ENCODE results near the gene PTPRT.

PTPRT gene

GRCh38 chr20:42603655-42604054 lies 586.1 kb downstream of the PTPRT start:
- TF ChIP-seq, protein P1, sequence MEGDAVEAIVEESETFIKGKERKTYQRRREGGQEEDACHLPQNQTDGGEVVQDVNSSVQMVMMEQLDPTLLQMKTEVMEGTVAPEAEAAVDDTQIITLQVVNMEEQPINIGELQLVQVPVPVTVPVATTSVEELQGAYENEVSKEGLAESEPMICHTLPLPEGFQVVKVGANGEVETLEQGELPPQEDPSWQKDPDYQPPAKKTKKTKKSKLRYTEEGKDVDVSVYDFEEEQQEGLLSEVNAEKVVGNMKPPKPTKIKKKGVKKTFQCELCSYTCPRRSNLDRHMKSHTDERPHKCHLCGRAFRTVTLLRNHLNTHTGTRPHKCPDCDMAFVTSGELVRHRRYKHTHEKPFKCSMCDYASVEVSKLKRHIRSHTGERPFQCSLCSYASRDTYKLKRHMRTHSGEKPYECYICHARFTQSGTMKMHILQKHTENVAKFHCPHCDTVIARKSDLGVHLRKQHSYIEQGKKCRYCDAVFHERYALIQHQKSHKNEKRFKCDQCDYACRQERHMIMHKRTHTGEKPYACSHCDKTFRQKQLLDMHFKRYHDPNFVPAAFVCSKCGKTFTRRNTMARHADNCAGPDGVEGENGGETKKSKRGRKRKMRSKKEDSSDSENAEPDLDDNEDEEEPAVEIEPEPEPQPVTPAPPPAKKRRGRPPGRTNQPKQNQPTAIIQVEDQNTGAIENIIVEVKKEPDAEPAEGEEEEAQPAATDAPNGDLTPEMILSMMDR (IDR thresholded peaks at IDR 0.05): no peak
- no peak overlapping the region for H3K27ac ChIP-seq
- H3K4me3 ChIP-seq: no peak overlapping the region
- DNase-seq (ENCODE audit: low spot score): no peak

DNA sequence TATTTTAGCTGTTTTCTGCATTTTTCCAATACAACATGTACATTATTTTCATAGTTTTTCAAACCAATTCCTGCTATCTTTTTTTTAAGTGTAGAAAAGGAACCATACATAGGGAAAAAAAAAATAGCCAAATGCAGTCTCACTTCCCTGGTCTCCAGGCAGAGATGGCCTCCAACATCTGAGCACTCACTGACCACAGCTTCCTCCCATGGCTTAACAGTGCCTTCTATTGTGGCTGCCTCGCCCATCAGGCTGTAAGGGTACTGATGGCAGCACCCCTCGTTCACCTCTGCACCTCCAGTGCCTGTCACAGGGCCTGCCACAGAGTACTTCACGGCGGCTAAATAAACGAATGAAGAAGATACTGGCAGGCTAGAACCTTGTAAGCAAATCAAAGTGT lies 591.1 kb downstream of the PTPRT start:
- Histone ChIP-seq H3K27ac (no peak overlapping the region), H3K4me3 (no peak overlapping the region)
- TF ChIP-seq, protein P1 (IDR thresholded peaks at IDR 0.05): no peak
- DNase-seq (ENCODE audit: low spot score): peak; percentile 47

- Histone ChIP-seq H3K27ac (no peak overlapping the region), H3K4me3 (no peak overlapping the region)
- no peak for DNase-seq (ENCODE audit: low spot score)
- TF ChIP-seq, protein P1 (IDR thresholded peaks at IDR 0.05): no peak
Observed at GRCh38 chr20:42595625-42596024, 594.1 kb downstream of the PTPRT start.

- Histone ChIP-seq H3K27ac (no peak overlapping the region), H3K4me3 (no peak overlapping the region)
- DNase-seq (ENCODE audit: low spot score): no peak
- TF ChIP-seq, protein P1 (IDR thresholded peaks at IDR 0.05): no peak
Observed at GRCh38 chr20:42594659-42595058, 595.0 kb downstream of the PTPRT start.

DNA sequence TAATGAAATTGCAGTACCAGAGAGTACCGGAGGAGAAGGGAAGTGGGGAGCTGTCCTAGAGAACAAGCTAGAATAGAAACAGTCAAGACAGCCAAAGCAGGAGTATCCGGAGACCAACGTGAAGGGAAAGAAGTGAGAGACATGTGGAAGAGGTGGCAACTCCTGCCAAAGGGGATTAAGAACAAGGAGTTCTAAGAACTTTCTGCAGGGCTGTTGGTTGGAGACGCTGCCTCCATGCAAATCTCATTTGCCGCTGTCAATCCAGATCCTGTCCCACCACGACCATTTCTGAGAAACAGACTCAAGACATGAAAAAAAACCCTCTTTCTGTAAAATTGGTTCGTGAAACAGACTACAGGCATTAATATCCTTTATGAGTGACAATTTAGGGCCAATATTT lies 595.7 kb downstream of the PTPRT start:
- TF ChIP-seq, protein P1 (IDR thresholded peaks at IDR 0.05): no peak
- DNase-seq (ENCODE audit: low spot score): no peak
- no peak overlapping the region for H3K4me3 ChIP-seq
- no peak overlapping the region for H3K27ac ChIP-seq

GRCh38 chr20:42589976-42590639 lies 599.6 kb downstream of the PTPRT start:
- H3K4me3 ChIP-seq: no peak overlapping the region
- no peak overlapping the region for H3K27ac ChIP-seq
- TF ChIP-seq, protein P1 (IDR thresholded peaks at IDR 0.05): no peak
- no peak for DNase-seq (ENCODE audit: low spot score)

DNA sequence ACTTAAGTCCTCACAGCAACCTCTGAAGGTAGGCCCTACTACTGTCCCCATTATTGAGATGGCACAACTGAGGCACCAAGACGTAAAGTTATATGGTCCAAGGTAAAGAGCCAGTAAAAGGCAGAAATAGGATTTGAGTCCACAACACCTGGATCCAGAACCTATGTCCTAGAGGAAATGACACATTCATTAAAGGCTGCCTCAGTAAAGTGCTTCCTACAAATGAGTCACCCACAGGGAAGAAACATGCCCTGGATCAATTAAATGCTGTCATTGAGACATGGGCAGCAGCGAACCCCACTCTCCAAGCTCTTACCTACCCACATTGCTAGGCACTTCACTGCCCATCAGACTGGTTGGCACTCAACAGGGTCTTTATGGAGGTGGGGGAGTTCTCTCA lies 600.9 kb downstream of the PTPRT start:
- no peak overlapping the region for H3K27ac ChIP-seq
- no peak overlapping the region for H3K4me3 ChIP-seq
- no peak for DNase-seq (ENCODE audit: low spot score)
- TF ChIP-seq, protein P1 (IDR thresholded peaks at IDR 0.05): no peak
